HFFc6 (cell line): ENCODE data around the gene ADAM15. TPM values are rescaled to one million over a fixed set of nuclear protein-coding genes. Genes with fewer than 3 reads are reported as not detected.

Experiments
- DNase-seq: peaks from one replicate; pipeline ENCODE4 v3.0.0-alpha.2; 2018
- H3K27ac Mint-ChIP-seq: 2 replicates; pipeline ENCODE4 v1.8.0; 2020; ENCODE audit warnings: mild to moderate bottlenecking, mixed read lengths
- H3K27me3 Mint-ChIP-seq: 2 replicates; pipeline ENCODE4 v1.8.0; 2021; ENCODE audit warnings: mild to moderate bottlenecking, moderate library complexity, mixed read lengths; ENCODE audit not compliant: insufficient read depth
- H3K36me3 Mint-ChIP-seq: 2 replicates; pipeline ENCODE4 v1.8.0; 2021; ENCODE audit warnings: low read depth, mixed read lengths
- H3K4me1 Mint-ChIP-seq: 2 replicates; pipeline ENCODE4 v1.8.0; 2020; ENCODE audit warnings: low read depth, mixed read lengths
- H3K4me3 Mint-ChIP-seq: 2 replicates; pipeline ENCODE4 v1.8.0; 2020; ENCODE audit warnings: mild to moderate bottlenecking, moderate library complexity, mixed read lengths
- H3K9me3 Mint-ChIP-seq: 2 replicates; pipeline ENCODE4 v1.8.0; 2020; ENCODE audit warnings: mild to moderate bottlenecking, mixed read lengths
- total RNA-seq, 6 experiments: library from RNA; stranded (reverse); fragmentation: NEBNext Ultra II Directional; extraction: Animal tissue kit (Norgen Biotek cat#: 25700); gene quantifications; 2 replicates in 1 of 6; 3 replicates in 5 of 6; pipeline ENCODE4 v1.2.3, GENCODE V29; 2021
- TF ChIP-seq, protein P1 (sequence below): fragments of 200-600 bp; sonication (generic); IDR thresholded peaks from 2 replicates; pipeline ENCODE4 v1.5.0; 2021; ENCODE audit warnings: antibody characterized with exemption, mild to moderate bottlenecking

Gene ADAM15
- total RNA-seq, 6 experiments from 2014 or later = 51.1 to 66.9 (median 63.7) TPM

- H3K36me3 Mint-ChIP-seq = peaks cover 4% of the 10 kb centered on the region; the same call in 1 of the 2 replicates
- TF ChIP-seq, protein P1, sequence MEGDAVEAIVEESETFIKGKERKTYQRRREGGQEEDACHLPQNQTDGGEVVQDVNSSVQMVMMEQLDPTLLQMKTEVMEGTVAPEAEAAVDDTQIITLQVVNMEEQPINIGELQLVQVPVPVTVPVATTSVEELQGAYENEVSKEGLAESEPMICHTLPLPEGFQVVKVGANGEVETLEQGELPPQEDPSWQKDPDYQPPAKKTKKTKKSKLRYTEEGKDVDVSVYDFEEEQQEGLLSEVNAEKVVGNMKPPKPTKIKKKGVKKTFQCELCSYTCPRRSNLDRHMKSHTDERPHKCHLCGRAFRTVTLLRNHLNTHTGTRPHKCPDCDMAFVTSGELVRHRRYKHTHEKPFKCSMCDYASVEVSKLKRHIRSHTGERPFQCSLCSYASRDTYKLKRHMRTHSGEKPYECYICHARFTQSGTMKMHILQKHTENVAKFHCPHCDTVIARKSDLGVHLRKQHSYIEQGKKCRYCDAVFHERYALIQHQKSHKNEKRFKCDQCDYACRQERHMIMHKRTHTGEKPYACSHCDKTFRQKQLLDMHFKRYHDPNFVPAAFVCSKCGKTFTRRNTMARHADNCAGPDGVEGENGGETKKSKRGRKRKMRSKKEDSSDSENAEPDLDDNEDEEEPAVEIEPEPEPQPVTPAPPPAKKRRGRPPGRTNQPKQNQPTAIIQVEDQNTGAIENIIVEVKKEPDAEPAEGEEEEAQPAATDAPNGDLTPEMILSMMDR = no peak
- H3K4me3 Mint-ChIP-seq = peak overlapping the region; percentile 84
- peak overlapping the region; percentile 1 for H3K27ac Mint-ChIP-seq
- H3K27me3 Mint-ChIP-seq = no peaks in the 10 kb centered on the region; the same call in 1 of the 2 replicates
- H3K4me1 Mint-ChIP-seq = peaks cover 35% of the 10 kb centered on the region
- no peak for DNase-seq
- H3K9me3 Mint-ChIP-seq = no peaks in the 10 kb centered on the region
Measured at GRCh38 chr1:155064111-155064831, 13.2 kb downstream of the ADAM15 start.

DNA sequence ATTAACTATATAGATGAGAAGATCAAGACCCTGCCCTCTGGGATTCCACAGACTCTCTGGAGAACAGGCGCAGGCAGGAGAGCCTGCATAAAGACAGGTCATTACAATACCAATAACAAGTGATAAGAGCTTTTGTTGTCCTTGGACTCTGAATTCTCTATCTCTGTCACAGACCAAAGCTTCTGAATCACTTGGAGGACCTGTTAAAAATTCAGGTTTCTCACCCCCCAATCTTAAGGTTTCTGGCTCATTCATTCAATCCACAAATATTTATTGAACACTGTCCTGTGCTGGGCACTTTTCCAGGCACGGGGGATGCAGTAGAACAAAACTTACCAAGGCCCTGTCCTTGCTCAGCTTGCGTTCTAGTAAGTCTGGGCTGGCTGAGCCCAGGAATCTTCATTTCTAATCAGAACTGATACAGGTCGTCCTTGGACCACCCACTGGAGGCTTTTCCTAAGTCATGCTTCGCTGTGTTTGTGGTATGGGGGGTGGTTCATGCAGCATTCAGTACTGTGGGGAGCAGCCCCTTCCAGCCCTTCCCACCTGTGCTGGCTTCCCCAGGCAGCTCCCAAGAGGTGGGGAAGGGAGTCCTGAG is 13.8 kb downstream of the ADAM15 start:
- H3K27ac Mint-ChIP-seq = 0 out of 2 replicates have a peak overlapping the region, but pooled peaks have one; percentile 1
- H3K36me3 Mint-ChIP-seq = peaks cover 4% of the 10 kb centered on the region; the same call in 1 of the 2 replicates
- no peaks in the 10 kb centered on the region for H3K9me3 Mint-ChIP-seq

GRCh38 chr1:155066777-155067176 is 15.7 kb downstream of the ADAM15 start:
- Mint-ChIP-seq H3K36me3 (peaks cover 4% of the 10 kb centered on the region; the same call in 1 of the 2 replicates), H3K4me1 (peaks cover 33% of the 10 kb centered on the region), H3K4me3 (no peak overlapping the region)

More for the DNA sequence above, 13.8 kb downstream of the ADAM15 start:
- Mint-ChIP-seq H3K4me3 (peak overlapping the region; percentile 84), H3K27me3 (no peaks in the 10 kb centered on the region; the same call in 1 of the 2 replicates), H3K4me1 (peaks cover 35% of the 10 kb centered on the region)
- TF ChIP-seq, protein P1 = no peak
- DNase-seq = no peak

GRCh38 chr1:155068599-155068998 is 17.5 kb downstream of the ADAM15 start:
- peaks cover 4% of the 10 kb centered on the region; the same call in 1 of the 2 replicates for H3K36me3 Mint-ChIP-seq
- H3K9me3 Mint-ChIP-seq = no peaks in the 10 kb centered on the region
- TF ChIP-seq, protein P1 = no peak
- DNase-seq = no peak
- peaks cover 20% of the 10 kb centered on the region for H3K4me1 Mint-ChIP-seq
- H3K27ac Mint-ChIP-seq = no peak overlapping the region
- H3K27me3 Mint-ChIP-seq = no peaks in the 10 kb centered on the region; the same call in 1 of the 2 replicates
- no peak overlapping the region for H3K4me3 Mint-ChIP-seq

More at GRCh38 chr1:155066777-155067176, 15.7 kb downstream of the ADAM15 start:
- TF ChIP-seq, protein P1 = no peak
- no peaks in the 10 kb centered on the region for H3K9me3 Mint-ChIP-seq
- DNase-seq = no peak
- H3K27me3 Mint-ChIP-seq = no peaks in the 10 kb centered on the region; the same call in none of the 2 replicates
- H3K27ac Mint-ChIP-seq = no peak overlapping the region

DNA sequence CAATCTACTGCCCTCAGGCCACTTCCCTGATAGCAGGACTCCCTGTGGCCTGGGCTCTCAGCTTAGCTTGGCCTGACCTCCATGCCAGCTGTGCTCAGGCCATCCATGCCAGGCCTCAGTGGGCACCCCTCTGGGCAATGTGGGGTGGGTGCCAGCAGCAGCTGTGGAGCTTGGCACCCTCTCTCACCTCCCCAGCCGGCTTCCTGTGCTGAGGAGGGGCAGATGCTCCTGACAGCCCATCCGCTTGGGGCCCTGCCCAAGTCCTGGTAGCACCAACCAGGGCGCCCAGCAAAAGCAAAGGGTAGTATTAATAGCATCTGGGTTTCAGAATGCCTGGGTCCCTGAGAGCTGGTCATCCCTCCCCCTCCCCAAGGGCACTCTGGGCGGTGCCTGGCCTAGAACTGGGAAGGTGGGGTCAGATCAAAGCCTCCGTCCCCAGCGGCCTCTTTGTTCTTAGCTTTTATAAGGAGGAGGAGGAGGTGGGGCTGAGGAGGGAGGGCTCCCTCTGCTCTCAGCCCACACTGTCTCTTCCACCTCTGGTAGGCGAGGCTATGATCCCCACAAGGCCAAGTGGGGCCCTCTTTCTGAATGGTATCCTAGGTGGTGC is 18.5 kb downstream of the ADAM15 start:
- TF ChIP-seq, protein P1 = no peak
- DNase-seq = no peak
- H3K4me3 Mint-ChIP-seq = no peak overlapping the region
- peaks cover 5% of the 10 kb centered on the region; the same call in 1 of the 2 replicates for H3K27me3 Mint-ChIP-seq
- no peaks in the 10 kb centered on the region for H3K9me3 Mint-ChIP-seq
- H3K36me3 Mint-ChIP-seq = peaks cover 4% of the 10 kb centered on the region; the same call in 1 of the 2 replicates
- peaks cover 13% of the 10 kb centered on the region for H3K4me1 Mint-ChIP-seq
- no peak overlapping the region for H3K27ac Mint-ChIP-seq
